Measurements from ENCODE around the gene TEX52. TPM values are rescaled to one million over a fixed set of nuclear protein-coding genes. Genes with fewer than 3 reads are reported as not detected.
A peak's percentile ranks its signal among the peaks of the same experiment; 100 is the strongest.

TEX52 gene
- not detected for total RNA-seq

GRCh38 chr12:2857021-2857431 lies at the start of gene TEX52:
TSS of gene TEX52 (minus strand) at chr12:2857039. CDS start at chr12:2857026, 13 bp downstream.
- H3K4me1 Mint-ChIP-seq (ENCODE audit: low read depth): peaks cover 1% of the 10 kb centered on the region
- H3K9me3 Mint-ChIP-seq: no peaks in the 10 kb centered on the region
- ATAC-seq (no peak), DNase-seq (no peak)
- H3K4me3 Mint-ChIP-seq: no peak within 1 kb of the TSS
- H3K27me3 Mint-ChIP-seq (ENCODE audit: low read depth): no peaks in the 10 kb centered on the region
- H3K36me3 Mint-ChIP-seq (ENCODE audit: insufficient read depth): peaks cover 9% of the 10 kb centered on the region

- ATAC-seq (no peak), DNase-seq (no peak)
- Mint-ChIP-seq H3K9me3 (no peaks in the 10 kb centered on the region), H3K4me3 (no peak overlapping the region), H3K4me1 (ENCODE audit: low read depth) (no peaks in the 10 kb centered on the region), H3K36me3 (ENCODE audit: insufficient read depth) (no peaks in the 10 kb centered on the region), H3K27me3 (ENCODE audit: low read depth) (no peaks in the 10 kb centered on the region)
Observed at GRCh38 chr12:2904260-2904659, 47.4 kb upstream of the TEX52 start.

DNA sequence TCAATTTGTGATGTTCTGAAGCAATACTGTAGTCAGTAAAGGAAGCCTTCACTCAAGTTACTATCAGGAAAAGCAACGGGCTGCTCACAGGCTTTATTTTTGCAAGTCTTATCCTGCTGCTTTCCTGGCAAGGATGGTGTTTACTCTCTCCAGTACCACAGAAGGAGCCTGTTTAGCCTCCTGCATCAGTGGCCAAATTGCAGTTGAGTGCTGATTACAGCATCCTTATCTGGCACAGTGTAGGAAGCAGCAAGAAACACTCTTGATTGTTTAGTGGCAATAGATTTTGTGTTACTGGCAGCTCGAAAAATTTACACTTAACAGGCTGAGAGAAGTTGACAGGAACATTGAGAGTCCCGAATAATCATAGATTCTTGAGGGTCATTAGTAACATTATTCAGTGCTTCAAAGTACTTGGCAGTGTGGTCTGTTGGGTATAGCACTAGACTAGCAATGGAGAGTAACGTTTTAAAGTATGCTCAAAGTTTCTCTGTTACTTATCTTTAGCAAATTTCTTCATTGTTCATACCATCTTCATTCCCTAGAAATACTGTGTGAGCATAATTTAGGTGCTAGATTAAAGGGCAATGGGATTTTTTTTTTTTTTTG lies 45.5 kb upstream of the TEX52 start:
- H3K4me1 Mint-ChIP-seq (ENCODE audit: low read depth): no peaks in the 10 kb centered on the region
- ATAC-seq: no peak
- DNase-seq: no peak

GRCh38 chr12:2900642-2901041 lies 43.8 kb upstream of the TEX52 start:
- Mint-ChIP-seq H3K36me3 (ENCODE audit: insufficient read depth) (no peaks in the 10 kb centered on the region), H3K9me3 (no peaks in the 10 kb centered on the region), H3K27me3 (ENCODE audit: low read depth) (no peaks in the 10 kb centered on the region), H3K4me3 (no peak overlapping the region), H3K4me1 (ENCODE audit: low read depth) (no peaks in the 10 kb centered on the region)
- DNase-seq (no peak), ATAC-seq (no peak)

More for the DNA sequence above, 45.5 kb upstream of the TEX52 start:
- H3K4me3 Mint-ChIP-seq: no peak overlapping the region
- H3K27me3 Mint-ChIP-seq (ENCODE audit: low read depth): no peaks in the 10 kb centered on the region
- no peaks in the 10 kb centered on the region for H3K9me3 Mint-ChIP-seq
- no peaks in the 10 kb centered on the region for H3K36me3 Mint-ChIP-seq (ENCODE audit: insufficient read depth)

DNA sequence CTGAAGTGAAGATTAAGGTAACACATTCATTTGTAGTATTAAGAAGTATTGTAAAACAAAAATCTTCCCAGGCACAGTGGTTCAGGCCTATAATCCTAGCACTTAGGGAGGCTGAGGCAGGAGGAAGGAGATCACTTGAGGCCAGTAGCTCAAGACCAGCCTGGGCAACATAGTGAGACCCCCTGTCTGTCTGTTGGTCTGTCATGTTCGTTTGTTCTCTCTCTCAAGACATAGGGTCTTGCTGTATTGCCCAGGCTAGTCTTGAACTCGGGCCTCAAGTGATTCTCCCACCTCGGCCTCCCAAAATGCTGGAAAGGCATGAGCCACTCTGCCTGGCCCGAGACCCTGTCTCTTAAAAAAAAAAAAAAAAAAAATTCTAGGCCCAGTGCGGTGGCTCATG lies 40.6 kb upstream of the TEX52 start:
- no peak for DNase-seq
- ATAC-seq: no peak
- Mint-ChIP-seq H3K4me1 (ENCODE audit: low read depth) (peaks cover 4% of the 10 kb centered on the region), H3K27me3 (ENCODE audit: low read depth) (no peaks in the 10 kb centered on the region), H3K9me3 (no peaks in the 10 kb centered on the region), H3K4me3 (no peak overlapping the region), H3K36me3 (ENCODE audit: insufficient read depth) (no peaks in the 10 kb centered on the region)

GRCh38 chr12:2895511-2895910 lies 38.7 kb upstream of the TEX52 start:
- Mint-ChIP-seq H3K9me3 (no peaks in the 10 kb centered on the region), H3K4me3 (no peak overlapping the region), H3K4me1 (ENCODE audit: low read depth) (peaks cover 13% of the 10 kb centered on the region), H3K36me3 (ENCODE audit: insufficient read depth) (no peaks in the 10 kb centered on the region), H3K27me3 (ENCODE audit: low read depth) (no peaks in the 10 kb centered on the region)
- no peak for DNase-seq
- no peak for ATAC-seq

DNA sequence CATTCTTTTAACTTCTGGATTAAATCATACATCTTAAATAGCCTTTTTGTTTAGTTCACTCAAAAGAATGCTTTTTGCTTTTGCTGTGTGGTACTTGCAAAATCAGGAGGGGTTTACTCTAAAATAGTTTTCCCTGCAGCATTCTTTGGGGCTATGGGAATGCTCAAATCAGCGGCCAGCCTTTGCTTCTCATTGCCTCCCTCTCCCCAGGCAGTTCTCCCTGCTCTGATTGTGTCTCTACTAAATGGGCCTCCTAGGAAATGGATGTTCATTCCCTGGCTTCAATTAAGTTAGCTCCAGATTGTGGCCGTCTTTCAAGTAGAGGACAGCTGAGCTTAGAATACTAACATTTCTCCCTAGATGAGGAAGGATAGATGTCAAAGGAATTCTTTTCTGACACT lies 38.2 kb upstream of the TEX52 start:
- Mint-ChIP-seq H3K36me3 (ENCODE audit: insufficient read depth) (no peaks in the 10 kb centered on the region), H3K9me3 (no peaks in the 10 kb centered on the region), H3K4me1 (ENCODE audit: low read depth) (peaks cover 17% of the 10 kb centered on the region), H3K4me3 (no peak overlapping the region), H3K27me3 (ENCODE audit: low read depth) (no peaks in the 10 kb centered on the region)
- no peak for ATAC-seq
- DNase-seq: no peak

DNA sequence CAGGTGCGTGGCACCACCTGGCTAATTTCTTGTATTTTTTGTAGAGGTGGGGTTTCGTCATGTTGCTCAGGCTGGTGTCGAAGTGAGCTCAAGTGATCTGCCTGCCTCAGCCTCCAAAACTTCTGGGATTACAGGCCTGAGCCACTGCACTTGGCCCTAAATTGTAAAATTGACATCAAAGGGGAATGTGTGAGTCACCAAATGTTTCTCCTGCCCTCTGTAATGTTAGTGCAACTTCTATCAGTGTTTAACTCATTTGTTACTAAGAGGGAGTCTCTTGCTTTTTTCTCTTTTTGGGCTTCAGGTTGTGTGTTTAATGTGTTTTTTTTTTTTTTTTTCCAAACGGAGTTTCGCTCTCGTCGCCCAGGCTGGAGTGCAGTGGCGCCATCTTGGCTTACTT lies 36.2 kb upstream of the TEX52 start:
- H3K27me3 Mint-ChIP-seq (ENCODE audit: low read depth): no peaks in the 10 kb centered on the region
- DNase-seq: no peak
- H3K4me1 Mint-ChIP-seq (ENCODE audit: low read depth): peaks cover 27% of the 10 kb centered on the region
- no peaks in the 10 kb centered on the region for H3K9me3 Mint-ChIP-seq
- H3K36me3 Mint-ChIP-seq (ENCODE audit: insufficient read depth): no peaks in the 10 kb centered on the region
- H3K4me3 Mint-ChIP-seq: peak overlapping the region; percentile 63
- ATAC-seq: no peak

- Mint-ChIP-seq H3K9me3 (no peaks in the 10 kb centered on the region), H3K27me3 (ENCODE audit: low read depth) (no peaks in the 10 kb centered on the region), H3K4me3 (peak overlapping the region; percentile 96), H3K4me1 (ENCODE audit: low read depth) (peaks cover 27% of the 10 kb centered on the region), H3K36me3 (ENCODE audit: insufficient read depth) (no peaks in the 10 kb centered on the region)
- DNase-seq (no peak), ATAC-seq (no peak)
Observed at GRCh38 chr12:2892246-2892645, 35.4 kb upstream of the TEX52 start.

- Mint-ChIP-seq H3K27me3 (ENCODE audit: low read depth) (no peaks in the 10 kb centered on the region), H3K4me1 (ENCODE audit: low read depth) (peaks cover 27% of the 10 kb centered on the region), H3K4me3 (peak overlapping the region; percentile 96), H3K9me3 (no peaks in the 10 kb centered on the region), H3K36me3 (ENCODE audit: insufficient read depth) (no peaks in the 10 kb centered on the region)
- DNase-seq (peak; percentile 11), ATAC-seq (peak; percentile 24 to 25)
Observed at GRCh38 chr12:2891240-2892053, 34.6 kb upstream of the TEX52 start.

DNA sequence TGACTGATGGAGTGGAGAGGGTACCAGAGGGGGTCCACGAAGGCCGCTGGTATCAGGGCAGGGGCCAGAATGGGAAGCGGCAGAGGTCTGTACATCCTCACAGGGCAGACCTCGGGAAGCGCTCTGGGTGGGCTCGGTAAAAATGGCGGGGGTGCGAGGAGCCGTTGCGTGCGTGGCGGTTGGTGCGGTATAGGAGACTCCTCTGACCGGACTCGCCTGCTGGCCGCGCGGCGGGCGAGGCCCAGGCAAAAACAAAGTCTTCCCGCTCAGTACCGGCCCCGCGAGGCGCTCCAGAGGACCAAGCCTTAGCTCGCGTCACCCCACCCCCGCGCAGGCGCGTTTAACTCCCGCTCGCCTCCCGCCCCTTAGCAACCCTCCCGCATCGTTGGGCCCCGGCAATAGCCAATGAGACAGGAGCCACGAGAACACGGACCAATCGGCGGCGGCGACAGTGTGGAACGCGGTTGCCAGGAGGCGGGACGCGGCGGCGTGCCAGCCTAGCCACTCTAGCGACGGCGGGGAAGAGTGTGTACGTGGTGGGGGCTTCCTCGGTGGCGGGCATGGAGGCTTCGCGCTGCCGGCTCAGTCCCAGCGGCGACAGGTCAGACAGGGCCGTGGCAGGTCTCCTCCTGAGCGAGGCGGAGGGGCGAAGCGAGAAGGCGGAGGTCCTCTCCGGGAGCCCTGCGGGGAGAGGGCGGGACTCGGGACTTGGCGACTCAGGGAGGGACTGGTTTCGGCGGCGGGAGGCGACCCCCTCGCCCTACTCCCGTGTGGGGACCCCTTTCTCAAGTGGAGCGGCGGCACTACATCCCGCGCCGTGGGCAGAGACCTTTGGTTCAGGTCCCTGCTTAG lies 33.8 kb upstream of the TEX52 start, which contains the start of gene TULP3:
TSS of gene TULP3 (plus strand) at position 504 of the 852 bp plus-strand sequence. CDS start at position 561, 57 bp downstream.
- ATAC-seq (peak; percentile 99), DNase-seq (peak; percentile 98)
- Mint-ChIP-seq H3K9me3 (no peaks in the 10 kb centered on the region), H3K36me3 (ENCODE audit: insufficient read depth) (peaks cover 5% of the 10 kb centered on the region), H3K27me3 (ENCODE audit: low read depth) (no peaks in the 10 kb centered on the region), H3K4me3 (peak within 1 kb of the TSS; percentile 96), H3K4me1 (ENCODE audit: low read depth) (peaks cover 27% of the 10 kb centered on the region)

DNA sequence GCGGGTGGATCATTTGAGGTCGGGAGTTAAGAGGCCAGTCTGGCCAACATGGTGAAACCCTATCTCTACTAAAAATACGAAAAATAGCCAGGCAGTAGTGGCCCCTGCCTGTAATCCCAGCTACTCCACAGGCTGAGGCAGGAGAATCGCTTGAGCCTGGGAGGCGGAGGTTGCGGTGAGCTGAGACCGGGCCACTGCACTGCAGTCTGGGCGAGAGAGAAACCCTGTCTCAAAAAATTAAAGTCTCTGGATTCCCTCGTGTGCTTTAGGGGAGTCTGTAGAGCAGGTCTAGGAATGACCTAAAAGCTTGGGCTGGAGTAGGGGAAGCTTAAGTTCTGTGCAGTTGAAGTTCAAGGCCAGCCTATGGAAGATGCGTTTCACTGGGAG lies 33.2 kb upstream of the TEX52 start:
- Mint-ChIP-seq H3K4me1 (ENCODE audit: low read depth) (peaks cover 27% of the 10 kb centered on the region), H3K27me3 (ENCODE audit: low read depth) (no peaks in the 10 kb centered on the region), H3K9me3 (no peaks in the 10 kb centered on the region), H3K4me3 (peak overlapping the region; percentile 96), H3K36me3 (ENCODE audit: insufficient read depth) (peaks cover 5% of the 10 kb centered on the region)
- ATAC-seq: no peak
- DNase-seq: no peak

GRCh38 chr12:2886768-2887450 lies 30.1 kb upstream of the TEX52 start:
- no peak for ATAC-seq
- Mint-ChIP-seq H3K27me3 (ENCODE audit: low read depth) (no peaks in the 10 kb centered on the region), H3K36me3 (ENCODE audit: insufficient read depth) (peaks cover 5% of the 10 kb centered on the region), H3K4me3 (no peak overlapping the region), H3K9me3 (no peaks in the 10 kb centered on the region), H3K4me1 (ENCODE audit: low read depth) (peaks cover 29% of the 10 kb centered on the region)
- no peak for DNase-seq

DNA sequence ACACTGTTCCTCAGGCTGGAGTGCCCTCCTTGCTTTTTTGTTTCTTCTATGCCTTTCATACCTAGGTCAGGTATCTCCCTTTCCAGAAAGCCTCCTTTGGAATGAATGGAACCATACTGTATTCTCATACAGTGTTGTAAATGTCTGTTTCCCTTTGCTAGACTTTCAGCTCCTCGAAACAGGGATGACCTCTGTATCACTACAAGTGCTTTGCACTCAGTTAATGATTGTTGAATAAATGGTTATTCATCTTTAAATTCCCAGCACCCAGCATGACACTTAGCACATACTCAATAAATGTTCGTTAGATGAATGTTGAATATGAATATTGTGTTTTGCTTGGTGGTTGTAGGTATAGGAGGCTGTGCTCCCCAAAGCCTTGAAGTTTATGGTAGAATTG lies 28.0 kb upstream of the TEX52 start:
- Mint-ChIP-seq H3K36me3 (ENCODE audit: insufficient read depth) (peaks cover 5% of the 10 kb centered on the region), H3K9me3 (no peaks in the 10 kb centered on the region), H3K4me1 (ENCODE audit: low read depth) (peaks cover 21% of the 10 kb centered on the region), H3K27me3 (ENCODE audit: low read depth) (no peaks in the 10 kb centered on the region), H3K4me3 (no peak overlapping the region)
- no peak for ATAC-seq
- DNase-seq: no peak
